ENCODE results near the gene CA12. TPM values are rescaled to one million over a fixed set of nuclear protein-coding genes. Genes with fewer than 3 reads are reported as not detected.

The CA12 gene
- total RNA-seq, 2 donors from 2014 or later, result 1.3 to 5.5 TPM

- no peak for DNase-seq (ENCODE audit: low spot score)
- no peaks in the 10 kb centered on the region for H3K9me3 ChIP-seq
- H3K27me3 ChIP-seq, result no peaks in the 10 kb centered on the region
- no peak overlapping the region for H3K4me3 ChIP-seq
- H3K27ac ChIP-seq, result no peak overlapping the region
- peaks cover 0 to 19% of the 10 kb centered on the region in 2 donors for H3K4me1 ChIP-seq
- no peak for TF ChIP-seq CTCF (IDR thresholded peaks at IDR 0.05)
- H3K36me3 ChIP-seq, result no peaks in the 10 kb centered on the region
Observed at GRCh38 chr15:63358241-63359029, 23.2 kb downstream of the CA12 start.

- Histone ChIP-seq H3K27me3 (no peaks in the 10 kb centered on the region), H3K9me3 (no peaks in the 10 kb centered on the region), H3K27ac (no peak overlapping the region), H3K4me1 (peaks cover 0 to 17% of the 10 kb centered on the region in 2 donors), H3K36me3 (no peaks in the 10 kb centered on the region), H3K4me3 (no peak overlapping the region)
- no peak for DNase-seq (ENCODE audit: low spot score)
- TF ChIP-seq CTCF (IDR thresholded peaks at IDR 0.05), result no peak
Observed at GRCh38 chr15:63357731-63358130, 23.9 kb downstream of the CA12 start.

- Histone ChIP-seq H3K4me3 (no peak overlapping the region), H3K27ac (no peak overlapping the region), H3K27me3 (no peaks in the 10 kb centered on the region), H3K4me1 (peaks cover 0 to 11% of the 10 kb centered on the region in 2 donors), H3K36me3 (no peaks in the 10 kb centered on the region), H3K9me3 (no peaks in the 10 kb centered on the region)
- no peak for DNase-seq (ENCODE audit: low spot score)
- TF ChIP-seq CTCF (IDR thresholded peaks at IDR 0.05), result no peak
Observed at GRCh38 chr15:63357061-63357460, 24.6 kb downstream of the CA12 start.

GRCh38 chr15:63354821-63355650 is 26.6 kb downstream of the CA12 start:
- Histone ChIP-seq H3K27ac (no peak overlapping the region), H3K9me3 (no peaks in the 10 kb centered on the region), H3K4me3 (no peak overlapping the region), H3K27me3 (no peaks in the 10 kb centered on the region), H3K36me3 (no peaks in the 10 kb centered on the region), H3K4me1 (peaks cover 0 to 7% of the 10 kb centered on the region in 2 donors)
- TF ChIP-seq CTCF (IDR thresholded peaks at IDR 0.05), result no peak
- no peak for DNase-seq (ENCODE audit: low spot score)

GRCh38 chr15:63353887-63354286 is 27.8 kb downstream of the CA12 start:
- no peak for TF ChIP-seq CTCF (IDR thresholded peaks at IDR 0.05)
- no peaks in the 10 kb centered on the region for H3K36me3 ChIP-seq
- no peak overlapping the region for H3K27ac ChIP-seq
- H3K27me3 ChIP-seq, result no peaks in the 10 kb centered on the region
- peaks cover 0 to 18% of the 10 kb centered on the region in 2 donors for H3K4me1 ChIP-seq
- no peak overlapping the region for H3K4me3 ChIP-seq
- no peaks in the 10 kb centered on the region for H3K9me3 ChIP-seq
- no peak for DNase-seq (ENCODE audit: low spot score)

All from right atrium auricular region (tissue), 2 donors.